C4-2B (cell line): ENCODE data around the gene SAXO2.

Source experiments
- ZFX ChIP-seq: fragments of 450-650 bp; IDR thresholded peaks from 2 replicates; pipeline ENCODE4 v1.6.1; 2017
- TF ChIP-seq, protein P1 (sequence below): fragments of 450-650 bp; conservative IDR thresholded peaks from 2 replicates; pipeline ENCODE4 v1.5.1; 2017; ENCODE audit warnings: mild to moderate bottlenecking

DNA sequence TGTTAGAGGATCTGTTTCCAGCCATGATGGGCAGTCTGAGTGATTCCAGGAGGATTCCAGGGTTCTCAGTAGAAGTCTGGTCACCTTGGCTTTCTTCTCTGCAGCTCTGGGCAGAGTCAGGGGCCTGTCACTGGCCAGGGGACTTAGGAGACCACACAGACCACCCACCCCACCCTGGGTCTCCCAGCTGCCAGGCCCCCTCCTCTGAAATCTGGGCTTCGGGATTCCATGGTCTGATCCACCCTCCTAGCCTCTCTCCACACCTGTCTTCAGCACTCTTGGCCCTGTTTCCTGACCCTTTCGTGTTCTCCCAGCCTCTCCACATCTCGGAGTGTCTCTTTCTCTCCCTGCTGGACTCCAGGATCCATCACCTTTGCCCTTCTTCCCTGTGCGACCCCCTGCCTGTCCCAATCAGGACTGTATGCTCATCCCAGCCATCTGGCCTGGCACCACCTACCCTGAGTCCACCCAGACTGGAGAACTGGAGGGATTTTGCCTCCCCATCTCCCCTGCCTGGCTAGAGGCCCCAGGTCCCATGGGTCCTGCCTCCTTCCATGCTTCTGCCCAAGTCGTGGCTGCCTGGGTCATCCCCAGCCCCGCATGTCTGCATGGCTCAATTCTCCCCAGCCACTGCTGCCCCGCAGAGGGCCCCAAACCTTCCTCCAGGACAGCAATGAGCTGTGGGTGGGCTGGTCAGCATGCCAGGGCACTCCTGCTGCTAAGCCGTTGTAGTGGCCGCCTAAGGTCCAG lies 52.3 kb downstream of the SAXO2 start:
- TF ChIP-seq, protein P1, sequence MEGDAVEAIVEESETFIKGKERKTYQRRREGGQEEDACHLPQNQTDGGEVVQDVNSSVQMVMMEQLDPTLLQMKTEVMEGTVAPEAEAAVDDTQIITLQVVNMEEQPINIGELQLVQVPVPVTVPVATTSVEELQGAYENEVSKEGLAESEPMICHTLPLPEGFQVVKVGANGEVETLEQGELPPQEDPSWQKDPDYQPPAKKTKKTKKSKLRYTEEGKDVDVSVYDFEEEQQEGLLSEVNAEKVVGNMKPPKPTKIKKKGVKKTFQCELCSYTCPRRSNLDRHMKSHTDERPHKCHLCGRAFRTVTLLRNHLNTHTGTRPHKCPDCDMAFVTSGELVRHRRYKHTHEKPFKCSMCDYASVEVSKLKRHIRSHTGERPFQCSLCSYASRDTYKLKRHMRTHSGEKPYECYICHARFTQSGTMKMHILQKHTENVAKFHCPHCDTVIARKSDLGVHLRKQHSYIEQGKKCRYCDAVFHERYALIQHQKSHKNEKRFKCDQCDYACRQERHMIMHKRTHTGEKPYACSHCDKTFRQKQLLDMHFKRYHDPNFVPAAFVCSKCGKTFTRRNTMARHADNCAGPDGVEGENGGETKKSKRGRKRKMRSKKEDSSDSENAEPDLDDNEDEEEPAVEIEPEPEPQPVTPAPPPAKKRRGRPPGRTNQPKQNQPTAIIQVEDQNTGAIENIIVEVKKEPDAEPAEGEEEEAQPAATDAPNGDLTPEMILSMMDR: no peak
- TF ChIP-seq ZFX: no peak
